Neuronal stem cell (in vitro differentiated cells): ENCODE results near the gene ZIC2.

Experiments
- DNase-seq: peaks from one replicate; pipeline ENCODE4 v3.0.0-alpha.2; 2013; ENCODE audit warnings: low spot score
- H2AFZ ChIP-seq: one replicate; pipeline ENCODE4 v1.6.1; 2013; ENCODE audit warnings: mild to moderate bottlenecking, low read length, inconsistent platforms
- H2AK5ac ChIP-seq: 2 replicates; pipeline ENCODE4 v1.6.1; 2013; ENCODE audit warnings: low read depth, mild to moderate bottlenecking, inconsistent platforms, low read length, moderate library complexity, mixed read lengths
- H2BK120ac ChIP-seq: 2 replicates; pipeline ENCODE4 v1.6.1; 2013; ENCODE audit warnings: low read depth, mild to moderate bottlenecking, inconsistent platforms, low read length, moderate library complexity, mixed read lengths
- H2BK12ac ChIP-seq: one replicate; pipeline ENCODE4 v1.6.1; 2013; ENCODE audit warnings: low read length, inconsistent platforms
- H2BK15ac ChIP-seq: 2 replicates; pipeline ENCODE4 v1.6.1; 2013; ENCODE audit warnings: mild to moderate bottlenecking, low read length, inconsistent platforms, mixed read lengths
- H2BK5ac ChIP-seq: one replicate; pipeline ENCODE4 v1.6.1; 2013; ENCODE audit warnings: inconsistent platforms, mild to moderate bottlenecking, low read length, moderate library complexity
- H3K14ac ChIP-seq: one replicate; pipeline ENCODE4 v1.6.1; 2013; ENCODE audit warnings: low read length, inconsistent platforms
- H3K18ac ChIP-seq: 2 replicates; pipeline ENCODE4 v1.6.1; 2013; ENCODE audit warnings: low read length, inconsistent platforms
- H3K23ac ChIP-seq: 2 replicates; pipeline ENCODE4 v1.6.1; 2013; ENCODE audit warnings: low read depth, mild to moderate bottlenecking, mixed read lengths, low read length, inconsistent platforms; ENCODE audit not compliant: poor library complexity
- H3K27ac ChIP-seq: replicated peaks from 3 replicates; pipeline ENCODE4 v1.5.1; 2013; ENCODE audit warnings: low read length, inconsistent platforms
- H3K27me3 ChIP-seq, 3 experiments: 2 replicates each; pipeline ENCODE4 v1.6.1; 2013; ENCODE audit warnings: low read length in 3 of 3, mild to moderate bottlenecking in 2 of 3, inconsistent platforms in 1 of 3, low read depth in 1 of 3, mixed read lengths in 1 of 3, moderate library complexity in 1 of 3; ENCODE audit not compliant: control insufficient read depth in 3 of 3, insufficient read depth in 3 of 3
- H3K36me3 ChIP-seq, 2 donors: replicated peaks in 1 of 2; 2 replicates each; pipeline ENCODE4 v1.6.1; 2013; ENCODE audit warnings: low read length in 2 of 2; ENCODE audit not compliant: control insufficient read depth in 2 of 2, insufficient read depth in 2 of 2
- H3K4ac ChIP-seq: 2 replicates; pipeline ENCODE4 v1.6.1; 2013; ENCODE audit warnings: inconsistent platforms, mild to moderate bottlenecking, low read length, moderate library complexity
- H3K4me1 ChIP-seq, 2 donors: 1 replicate in 1 of 2; 2 replicates in 1 of 2; pipeline ENCODE4 v1.6.1; 2013; ENCODE audit warnings: low read length in 2 of 2, low read depth in 1 of 2; ENCODE audit not compliant: control insufficient read depth in 2 of 2, insufficient read depth in 1 of 2
- H3K4me2 ChIP-seq: one replicate; pipeline ENCODE4 v1.6.1; 2013; ENCODE audit warnings: mild to moderate bottlenecking, low read length, inconsistent platforms; ENCODE audit not compliant: insufficient read depth, poor library complexity, severe bottlenecking
- H3K4me3 ChIP-seq, 2 donors: 2 replicates each; pipeline ENCODE4 v1.5.1; 2013; ENCODE audit warnings: low read length in 2 of 2, mild to moderate bottlenecking in 2 of 2, inconsistent platforms in 1 of 2, moderate library complexity in 1 of 2
- H3K79me1 ChIP-seq: one replicate; pipeline ENCODE4 v1.6.1; 2013; ENCODE audit warnings: low read depth, mild to moderate bottlenecking, inconsistent platforms, low read length, moderate library complexity
- H3K9ac ChIP-seq: one replicate; pipeline ENCODE4 v1.6.1; 2013; ENCODE audit warnings: mild to moderate bottlenecking, low read depth, low read length, inconsistent platforms; ENCODE audit not compliant: poor library complexity
- H3K9me3 ChIP-seq, 2 donors: replicated peaks in 1 of 2; 2 replicates each; pipeline versions ENCODE3 to v1.6.1; 2013; ENCODE audit warnings: low read length in 2 of 2, mild to moderate bottlenecking in 2 of 2, inconsistent platforms in 1 of 2, low read depth in 1 of 2, mixed read lengths in 1 of 2, moderate library complexity in 1 of 2; ENCODE audit not compliant: control insufficient read depth in 2 of 2, insufficient read depth in 1 of 2
- H4K8ac ChIP-seq: one replicate; pipeline ENCODE4 v1.6.1; 2013; ENCODE audit warnings: low read depth, mild to moderate bottlenecking, inconsistent platforms, low read length, moderate library complexity
- H4K91ac ChIP-seq: one replicate; pipeline ENCODE4 v1.6.1; 2013; ENCODE audit warnings: low read length, low read depth, mild to moderate bottlenecking, inconsistent platforms; ENCODE audit not compliant: poor library complexity
- WGBS, 2 donors: extraction: QIAGEN DNeasy Blood & Tissue Kit; methylation state at CpG; one replicate each; pipeline ENCODE4 v1.1.7; 2013; ENCODE audit warnings: missing lambda C conversion rate in 2 of 2, mixed read lengths in 1 of 2; ENCODE audit not compliant: insufficient read length in 2 of 2, insufficient replicate concordance in 1 of 2; ENCODE audit errors: extremely low coverage in 2 of 2; 5-methylcytosine and 5-hydroxymethylcytosine counted together

The ZIC2 gene

GRCh38 chr13:99986741-99987140, 5.2 kb downstream of the ZIC2 start:
- H3K18ac ChIP-seq: no peak overlapping the region
- peaks cover 0 to 36% (median 12%) of the 10 kb centered on the region in 3 experiments for H3K27me3 ChIP-seq
- H2AFZ ChIP-seq: no peak overlapping the region
- peak overlapping the region; percentile 72 for H3K9ac ChIP-seq
- H3K36me3 ChIP-seq: peaks cover 17 to 68% of the 10 kb centered on the region in 2 donors
- no peak overlapping the region for H4K91ac ChIP-seq
- H3K4me2 ChIP-seq: peak overlapping the region; percentile 41
- H2BK120ac ChIP-seq: no peak overlapping the region
- H3K23ac ChIP-seq: no peak overlapping the region
- DNase-seq: no peak
- no peak overlapping the region for H4K8ac ChIP-seq
- H3K4me3 ChIP-seq: peak overlapping the region; percentile 40 to 99
- no peak overlapping the region for H2BK12ac ChIP-seq
- peaks cover 0 to 3% of the 10 kb centered on the region in 2 donors for H3K9me3 ChIP-seq
- H2BK5ac ChIP-seq: no peak overlapping the region
- H2BK15ac ChIP-seq: no peak overlapping the region
- peak overlapping the region; percentile 36 for H3K27ac ChIP-seq
- H3K4me1 ChIP-seq: peaks cover 25 to 28% of the 10 kb centered on the region in 2 donors
- peaks cover 8% of the 10 kb centered on the region for H3K79me1 ChIP-seq
- no CpG with 5 or more reads among the region's 8 CpGs for WGBS, 2 donors
- no peak overlapping the region for H2AK5ac ChIP-seq
- no peak overlapping the region for H3K4ac ChIP-seq
- no peak overlapping the region for H3K14ac ChIP-seq

- H3K27me3 ChIP-seq: peaks cover 0 to 41% (median 14%) of the 10 kb centered on the region in 3 experiments
- H3K4ac ChIP-seq: no peak overlapping the region
- H2BK12ac ChIP-seq: no peak overlapping the region
- H2BK5ac ChIP-seq: peak overlapping the region; percentile 29
- H3K14ac ChIP-seq: peak overlapping the region; percentile 65
- no peak for DNase-seq
- H3K9ac ChIP-seq: peak overlapping the region; percentile 88
- no peak overlapping the region for H4K91ac ChIP-seq
- no peak overlapping the region for H3K27ac ChIP-seq
- H3K4me2 ChIP-seq: peak overlapping the region; percentile 58
- peaks cover 30 to 32% of the 10 kb centered on the region in 2 donors for H3K4me1 ChIP-seq
- H3K23ac ChIP-seq: peak overlapping the region; percentile 96
- H3K4me3 ChIP-seq: peak overlapping the region; percentile 68 to 99
- no peak overlapping the region for H2AFZ ChIP-seq
- WGBS, 2 donors: no CpG with 5 or more reads among the region's 20 CpGs
- H3K9me3 ChIP-seq: peaks cover 0 to 3% of the 10 kb centered on the region in 2 donors
- peak overlapping the region; percentile 94 for H3K18ac ChIP-seq
- no peak overlapping the region for H2BK15ac ChIP-seq
- H4K8ac ChIP-seq: no peak overlapping the region
- peaks cover 8% of the 10 kb centered on the region for H3K79me1 ChIP-seq
- H3K36me3 ChIP-seq: peaks cover 17 to 68% of the 10 kb centered on the region in 2 donors
- no peak overlapping the region for H2BK120ac ChIP-seq
- H2AK5ac ChIP-seq: no peak overlapping the region
Observed at GRCh38 chr13:99987154-99988019, 5.8 kb downstream of the ZIC2 start.

- DNase-seq: peak; percentile 6
- H3K27ac ChIP-seq: no peak overlapping the region
Observed at GRCh38 chr13:99988529-99989275, 7.1 kb downstream of the ZIC2 start.

More at GRCh38 chr13:99988529-99989275, 7.1 kb downstream of the ZIC2 start:
- no peak overlapping the region for H4K91ac ChIP-seq
- peaks cover 0 to 3% of the 10 kb centered on the region in 2 donors for H3K9me3 ChIP-seq
- peaks cover 11 to 55% of the 10 kb centered on the region in 2 donors for H3K36me3 ChIP-seq
- peaks cover 32 to 42% of the 10 kb centered on the region in 2 donors for H3K4me1 ChIP-seq
- WGBS, 2 donors: no CpG with 5 or more reads among the region's 43 CpGs
- no peak overlapping the region for H3K23ac ChIP-seq
- H3K4me3 ChIP-seq: no peak overlapping the region
- no peak overlapping the region for H3K14ac ChIP-seq
- H3K27me3 ChIP-seq: peaks cover 12 to 50% (median 15%) of the 10 kb centered on the region in 3 experiments
- no peak overlapping the region for H2AFZ ChIP-seq
- H3K18ac ChIP-seq: peak overlapping the region; percentile 84
- peak overlapping the region; percentile 19 for H2AK5ac ChIP-seq
- H3K9ac ChIP-seq: no peak overlapping the region
- H4K8ac ChIP-seq: no peak overlapping the region
- H3K4me2 ChIP-seq: peak overlapping the region; percentile 41
- H3K4ac ChIP-seq: no peak overlapping the region
- peaks cover 6% of the 10 kb centered on the region for H3K79me1 ChIP-seq
- no peak overlapping the region for H2BK15ac ChIP-seq
- H2BK120ac ChIP-seq: no peak overlapping the region
- H2BK5ac ChIP-seq: no peak overlapping the region
- no peak overlapping the region for H2BK12ac ChIP-seq
